GM23338 (cell line): ENCODE measurements around the gene TEKT2. TPM values are rescaled to one million over a fixed set of nuclear protein-coding genes. Genes with fewer than 3 reads are reported as not detected.

Experiments used
- ATAC-seq: fragments of 200-7000 bp; cut with Tn5 transposase; 3 replicates; pipeline ENCODE4 v1.9.1; 2020
- DNase-seq: peaks from one replicate; pipeline ENCODE4 v3.0.0-alpha.2; 2015; ENCODE audit warnings: low spot score
- H2AFZ ChIP-seq: fragments of 200-600 bp; sonication (generic); 2 replicates; pipeline ENCODE4 v1.8.0; 2016; ENCODE audit warnings: antibody characterized with exemption, mild to moderate bottlenecking, moderate library complexity
- H3F3A ChIP-seq: fragments of 200-600 bp; sonication (generic); replicated peaks from 2 replicates; pipeline ENCODE4 v1.8.0; 2017; ENCODE audit warnings: antibody characterized with exemption, mixed run types, low read depth
- H3K27ac ChIP-seq: fragments of 200-600 bp; sonication (generic); 2 replicates; pipeline ENCODE4 v1.6.1; 2016; ENCODE audit warnings: low read depth
- H3K27me3 ChIP-seq: fragments of 200-600 bp; sonication (generic); 2 replicates; pipeline ENCODE4 v1.8.0; 2016; ENCODE audit warnings: mild to moderate bottlenecking, mixed run types, moderate library complexity; ENCODE audit not compliant: insufficient read depth
- H3K36me3 ChIP-seq: fragments of 200-600 bp; sonication (generic); 2 replicates; pipeline ENCODE4 v1.8.0; 2016; ENCODE audit warnings: mild to moderate bottlenecking; ENCODE audit not compliant: insufficient read depth
- H3K4me1 ChIP-seq: fragments of 200-600 bp; sonication (generic); 2 replicates; pipeline ENCODE4 v1.8.0; 2016; ENCODE audit warnings: mild to moderate bottlenecking, moderate library complexity; ENCODE audit not compliant: insufficient read depth
- H3K4me2 ChIP-seq: fragments of 200-600 bp; sonication (generic); 2 replicates; pipeline ENCODE4 v1.7.1; 2017; ENCODE audit warnings: mixed run types
- H3K4me3 ChIP-seq: fragments of 200-600 bp; sonication (generic); 2 replicates; pipeline ENCODE4 v1.6.1; 2016; ENCODE audit warnings: mixed run types
- H3K79me2 ChIP-seq: fragments of 200-600 bp; sonication (generic); replicated peaks from 2 replicates; pipeline ENCODE4 v1.8.0; 2017; ENCODE audit warnings: mild to moderate bottlenecking; ENCODE audit not compliant: insufficient read depth
- H3K9me2 ChIP-seq: fragments of 200-600 bp; sonication (generic); 2 replicates; pipeline ENCODE4 v1.8.0; 2017; ENCODE audit not compliant: insufficient read depth
- H4K20me1 ChIP-seq: fragments of 200-600 bp; sonication (generic); replicated peaks from 2 replicates; pipeline ENCODE4 v1.8.0; 2017; ENCODE audit warnings: mild to moderate bottlenecking; ENCODE audit not compliant: insufficient read depth
- H3K27ac Mint-ChIP-seq: 2 replicates; pipeline ENCODE4 v1.8.0; 2020; ENCODE audit warnings: inconsistent platforms, mild to moderate bottlenecking, moderate library complexity, mixed read lengths
- H3K27me3 Mint-ChIP-seq: 3 replicates; pipeline ENCODE4 v1.8.0; 2022; ENCODE audit warnings: low read depth, mild to moderate bottlenecking, moderate library complexity, mixed read lengths, inconsistent platforms; ENCODE audit not compliant: insufficient read depth, poor library complexity
- H3K36me3 Mint-ChIP-seq: 3 replicates; pipeline ENCODE4 v1.8.0; 2021; ENCODE audit warnings: low read depth, mild to moderate bottlenecking, inconsistent platforms, moderate library complexity, mixed read lengths
- H3K4me1 Mint-ChIP-seq: 3 replicates; pipeline ENCODE4 v1.8.0; 2020; ENCODE audit warnings: mild to moderate bottlenecking, inconsistent platforms, mixed read lengths
- H3K4me3 Mint-ChIP-seq: 3 replicates; pipeline ENCODE4 v1.8.0; 2021; ENCODE audit warnings: moderate library complexity, mild to moderate bottlenecking, inconsistent platforms, mixed read lengths
- H3K9me3 Mint-ChIP-seq: 3 replicates; pipeline ENCODE4 v1.8.0; 2020; ENCODE audit warnings: moderate library complexity, mild to moderate bottlenecking, inconsistent platforms, mixed read lengths
- CREB1 ChIP-seq: fragments of 250-450 bp; sonication (Bioruptor Pico); IDR thresholded peaks from 2 replicates; pipeline ENCODE4 v1.5.0; 2020; ENCODE audit warnings: low read depth, mild to moderate bottlenecking, moderate library complexity
- EZH2 ChIP-seq: fragments of 200-600 bp; sonication (generic); IDR thresholded peaks from one replicate; pipeline ENCODE4 v1.8.0; 2017; ENCODE audit warnings: antibody characterized with exemption, mild to moderate bottlenecking, low read depth; ENCODE audit not compliant: unreplicated experiment
- EZH2phosphoT487 ChIP-seq: fragments of 200-600 bp; sonication (generic); IDR thresholded peaks from one replicate; pipeline ENCODE4 v1.8.1; 2018; ENCODE audit warnings: antibody characterized with exemption; ENCODE audit not compliant: unreplicated experiment
- POLR2AphosphoS5 ChIP-seq: IDR thresholded peaks from 2 replicates; pipeline ENCODE4 v1.6.1; 2016; ENCODE audit warnings: antibody characterized with exemption, low read depth
- STAT1 ChIP-seq: IDR thresholded peaks from one replicate; pipeline ENCODE4 v1.6.1; 2016; ENCODE audit warnings: antibody characterized with exemption; ENCODE audit not compliant: unreplicated experiment
- ZNF114 ChIP-seq: fragments of 250-450 bp; sonication (Bioruptor Pico); IDR thresholded peaks from 2 replicates; pipeline ENCODE4 v1.5.0; 2020; ENCODE audit warnings: mild to moderate bottlenecking, moderate library complexity
- ZNF331 ChIP-seq: fragments of 250-450 bp; sonication (Bioruptor Pico); IDR thresholded peaks from 2 replicates; pipeline ENCODE4 v1.5.0; 2020; ENCODE audit warnings: low read depth, mild to moderate bottlenecking, moderate library complexity
- polyA plus RNA-seq: library from polyadenylated mRNA; unstranded; fragments of >200 nt; fragmentation: Nextera tagmentation; extraction: Ambion mirVana; gene quantifications from 2 replicates; pipeline ENCODE4 v1.2.1, GENCODE V29; 2016
- total RNA-seq: library from RNA; depleted of rRNA; stranded (reverse); fragments of >200 nt; shearing (Covaris generic); gene quantifications from 2 replicates; pipeline ENCODE4 v1.2.3, GENCODE V29; 2014
- TF ChIP-seq, protein P1 (sequence below), 2 experiments: fragments of 200-600 bp in 1 of 2; sonication (generic) in 1 of 2; conservative IDR thresholded peaks; 2 replicates each; pipeline versions ENCODE4 v1.5.1 to v1.6.1; 2016 to 2017; ENCODE audit warnings: antibody characterized with exemption in 2 of 2, low read depth in 2 of 2, mild to moderate bottlenecking in 2 of 2, moderate library complexity in 1 of 2
- TF ChIP-seq, protein P2 (sequence below): IDR thresholded peaks from 2 replicates; pipeline ENCODE4 v1.6.1; 2016; ENCODE audit warnings: antibody characterized with exemption
- TF ChIP-seq, protein P3 (sequence below): IDR thresholded peaks from one replicate; pipeline ENCODE4 v1.6.1; 2018; ENCODE audit warnings: antibody characterized with exemption; ENCODE audit not compliant: unreplicated experiment

Gene TEKT2
- total and polyA plus RNA-seq, 2 experiments from 2014 or later, result 0.36 to 0.94 TPM

DNA sequence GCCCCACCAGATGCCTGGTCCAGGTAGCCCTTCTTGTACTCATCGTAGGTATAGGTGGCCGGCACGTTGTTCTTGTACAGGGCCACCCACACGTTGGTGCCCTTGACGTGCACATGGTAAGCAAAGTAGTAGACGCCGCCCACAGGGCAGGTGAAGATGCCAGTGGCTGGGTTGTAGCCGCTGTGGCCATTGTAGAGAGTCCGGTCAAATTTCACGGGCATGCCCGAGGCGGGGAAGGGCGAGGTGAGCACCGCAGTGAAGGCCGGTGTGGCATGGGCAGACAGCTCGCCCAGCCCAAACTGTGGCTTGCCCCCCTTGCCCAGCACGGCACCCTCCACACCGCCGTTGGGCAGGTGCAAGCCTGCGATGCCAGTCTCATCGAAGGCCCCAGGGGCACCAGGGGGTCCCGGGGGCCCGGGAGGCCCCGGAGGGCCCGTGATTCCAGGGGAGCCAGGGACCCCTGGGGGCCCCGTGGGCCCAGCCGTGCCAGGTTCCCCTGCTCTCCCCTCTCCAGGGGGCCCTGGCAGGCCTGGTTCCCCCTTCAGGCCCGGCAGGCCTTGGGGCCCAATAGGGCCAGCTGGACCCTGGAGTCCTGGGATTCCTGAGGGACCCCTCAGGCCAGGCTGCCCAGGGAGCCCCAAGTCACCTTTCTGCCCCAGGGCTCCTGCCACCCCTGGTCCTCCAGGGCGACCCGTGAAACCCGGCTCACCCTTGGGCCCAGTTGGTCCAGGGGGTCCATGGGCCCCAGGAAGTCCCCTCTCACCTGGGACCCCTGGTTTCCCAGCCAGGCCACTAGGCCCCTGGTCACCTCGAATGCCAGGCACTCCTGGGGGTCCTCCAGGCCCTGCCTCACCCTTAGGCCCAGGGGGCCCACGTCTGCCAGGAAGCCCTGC lies 14.0 kb downstream of the TEKT2 start (continued):
- TF ChIP-seq, protein P1, sequence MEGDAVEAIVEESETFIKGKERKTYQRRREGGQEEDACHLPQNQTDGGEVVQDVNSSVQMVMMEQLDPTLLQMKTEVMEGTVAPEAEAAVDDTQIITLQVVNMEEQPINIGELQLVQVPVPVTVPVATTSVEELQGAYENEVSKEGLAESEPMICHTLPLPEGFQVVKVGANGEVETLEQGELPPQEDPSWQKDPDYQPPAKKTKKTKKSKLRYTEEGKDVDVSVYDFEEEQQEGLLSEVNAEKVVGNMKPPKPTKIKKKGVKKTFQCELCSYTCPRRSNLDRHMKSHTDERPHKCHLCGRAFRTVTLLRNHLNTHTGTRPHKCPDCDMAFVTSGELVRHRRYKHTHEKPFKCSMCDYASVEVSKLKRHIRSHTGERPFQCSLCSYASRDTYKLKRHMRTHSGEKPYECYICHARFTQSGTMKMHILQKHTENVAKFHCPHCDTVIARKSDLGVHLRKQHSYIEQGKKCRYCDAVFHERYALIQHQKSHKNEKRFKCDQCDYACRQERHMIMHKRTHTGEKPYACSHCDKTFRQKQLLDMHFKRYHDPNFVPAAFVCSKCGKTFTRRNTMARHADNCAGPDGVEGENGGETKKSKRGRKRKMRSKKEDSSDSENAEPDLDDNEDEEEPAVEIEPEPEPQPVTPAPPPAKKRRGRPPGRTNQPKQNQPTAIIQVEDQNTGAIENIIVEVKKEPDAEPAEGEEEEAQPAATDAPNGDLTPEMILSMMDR (conservative IDR thresholded peaks at IDR 0.05; ENCODE audit: low read depth in 2 of 2), result no peak
- no peak for TF ChIP-seq EZH2phosphoT487
- no peak for TF ChIP-seq CREB1 (CRISPR knock-in tag)
- no peak for TF ChIP-seq EZH2
- TF ChIP-seq STAT1, result no peak
- TF ChIP-seq, protein P2, sequence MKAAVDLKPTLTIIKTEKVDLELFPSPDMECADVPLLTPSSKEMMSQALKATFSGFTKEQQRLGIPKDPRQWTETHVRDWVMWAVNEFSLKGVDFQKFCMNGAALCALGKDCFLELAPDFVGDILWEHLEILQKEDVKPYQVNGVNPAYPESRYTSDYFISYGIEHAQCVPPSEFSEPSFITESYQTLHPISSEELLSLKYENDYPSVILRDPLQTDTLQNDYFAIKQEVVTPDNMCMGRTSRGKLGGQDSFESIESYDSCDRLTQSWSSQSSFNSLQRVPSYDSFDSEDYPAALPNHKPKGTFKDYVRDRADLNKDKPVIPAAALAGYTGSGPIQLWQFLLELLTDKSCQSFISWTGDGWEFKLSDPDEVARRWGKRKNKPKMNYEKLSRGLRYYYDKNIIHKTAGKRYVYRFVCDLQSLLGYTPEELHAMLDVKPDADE, result no peak
- TF ChIP-seq, protein P3, sequence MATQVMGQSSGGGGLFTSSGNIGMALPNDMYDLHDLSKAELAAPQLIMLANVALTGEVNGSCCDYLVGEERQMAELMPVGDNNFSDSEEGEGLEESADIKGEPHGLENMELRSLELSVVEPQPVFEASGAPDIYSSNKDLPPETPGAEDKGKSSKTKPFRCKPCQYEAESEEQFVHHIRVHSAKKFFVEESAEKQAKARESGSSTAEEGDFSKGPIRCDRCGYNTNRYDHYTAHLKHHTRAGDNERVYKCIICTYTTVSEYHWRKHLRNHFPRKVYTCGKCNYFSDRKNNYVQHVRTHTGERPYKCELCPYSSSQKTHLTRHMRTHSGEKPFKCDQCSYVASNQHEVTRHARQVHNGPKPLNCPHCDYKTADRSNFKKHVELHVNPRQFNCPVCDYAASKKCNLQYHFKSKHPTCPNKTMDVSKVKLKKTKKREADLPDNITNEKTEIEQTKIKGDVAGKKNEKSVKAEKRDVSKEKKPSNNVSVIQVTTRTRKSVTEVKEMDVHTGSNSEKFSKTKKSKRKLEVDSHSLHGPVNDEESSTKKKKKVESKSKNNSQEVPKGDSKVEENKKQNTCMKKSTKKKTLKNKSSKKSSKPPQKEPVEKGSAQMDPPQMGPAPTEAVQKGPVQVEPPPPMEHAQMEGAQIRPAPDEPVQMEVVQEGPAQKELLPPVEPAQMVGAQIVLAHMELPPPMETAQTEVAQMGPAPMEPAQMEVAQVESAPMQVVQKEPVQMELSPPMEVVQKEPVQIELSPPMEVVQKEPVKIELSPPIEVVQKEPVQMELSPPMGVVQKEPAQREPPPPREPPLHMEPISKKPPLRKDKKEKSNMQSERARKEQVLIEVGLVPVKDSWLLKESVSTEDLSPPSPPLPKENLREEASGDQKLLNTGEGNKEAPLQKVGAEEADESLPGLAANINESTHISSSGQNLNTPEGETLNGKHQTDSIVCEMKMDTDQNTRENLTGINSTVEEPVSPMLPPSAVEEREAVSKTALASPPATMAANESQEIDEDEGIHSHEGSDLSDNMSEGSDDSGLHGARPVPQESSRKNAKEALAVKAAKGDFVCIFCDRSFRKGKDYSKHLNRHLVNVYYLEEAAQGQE, result no peak
- no peak for TF ChIP-seq POLR2AphosphoS5

DNA sequence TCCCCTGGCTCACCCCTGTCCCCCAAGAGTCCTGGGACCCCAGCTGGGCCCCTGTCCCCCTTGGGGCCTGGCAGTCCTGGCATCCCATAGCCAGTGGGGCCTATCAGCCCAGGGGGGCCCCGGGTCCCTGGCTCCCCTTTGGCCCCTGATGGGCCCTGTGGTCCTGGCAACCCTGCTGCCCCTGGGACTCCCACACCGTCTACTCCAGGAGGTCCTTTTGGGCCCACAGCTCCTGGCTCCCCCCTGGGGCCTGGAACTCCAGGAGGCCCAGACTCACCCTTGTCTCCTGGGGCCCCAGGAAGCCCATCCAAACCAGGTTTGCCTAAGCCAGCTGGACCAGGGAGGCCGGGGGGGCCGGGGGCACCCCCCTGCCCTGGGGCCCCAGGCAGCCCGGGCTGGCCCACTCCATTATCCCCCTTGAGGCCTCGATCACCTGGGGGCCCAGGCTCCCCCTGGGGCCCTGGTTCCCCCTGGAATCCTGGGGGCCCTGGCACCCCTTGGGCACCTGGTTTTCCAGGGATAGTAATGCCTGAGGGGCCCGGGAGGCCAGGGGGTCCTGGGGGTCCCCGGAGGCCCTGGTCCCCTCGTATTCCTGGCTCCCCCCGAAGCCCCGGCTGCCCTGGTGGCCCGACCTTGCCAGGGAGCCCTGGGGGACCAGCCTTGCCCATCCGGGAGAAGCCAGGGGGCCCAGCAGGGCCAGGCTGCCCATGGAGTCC lies 14.9 kb downstream of the TEKT2 start:
- Histone ChIP-seq H3K9me2 (no peaks in the 10 kb centered on the region), H3K27ac (no peak overlapping the region), H2AFZ (no peak overlapping the region), H3K4me3 (no peak overlapping the region), H3K4me1 (peaks cover 6% of the 10 kb centered on the region), H3K27me3 (no peaks in the 10 kb centered on the region), H4K20me1 (no peaks in the 10 kb centered on the region), H3K4me2 (no peak overlapping the region), H3F3A (0 out of 2 replicates have a peak, but pooled peaks cover 16% of the 10 kb centered on the region), H3K36me3 (peaks cover 3% of the 10 kb centered on the region; the same call in 1 of the 2 replicates), H3K79me2 (no peaks in the 10 kb centered on the region)
- peaks cover 17% of the 10 kb centered on the region for H3K4me1 Mint-ChIP-seq
- peaks cover 3% of the 10 kb centered on the region for H3K27me3 Mint-ChIP-seq
- H3K36me3 Mint-ChIP-seq, result peaks cover 9% of the 10 kb centered on the region; the same call in 2 of the 3 replicates
- no peak overlapping the region for H3K27ac Mint-ChIP-seq
- no peak overlapping the region for H3K4me3 Mint-ChIP-seq
- no peaks in the 10 kb centered on the region; the same call in 2 of the 3 replicates for H3K9me3 Mint-ChIP-seq
- DNase-seq, result no peak
- no peak for ATAC-seq
- TF ChIP-seq, protein P2, result no peak
- TF ChIP-seq, protein P3, result no peak
- TF ChIP-seq STAT1 (no peak), ZNF331 (CRISPR knock-in tag) (no peak), EZH2 (no peak), CREB1 (CRISPR knock-in tag) (no peak), EZH2phosphoT487 (no peak), POLR2AphosphoS5 (no peak), ZNF114 (CRISPR knock-in tag) (no peak)
